Liver (tissue), 9 donors: Measurements from ENCODE around the gene CAMK2B. TPM values are rescaled to one million over a fixed set of nuclear protein-coding genes. Genes with fewer than 3 reads are reported as not detected.

Source experiments
- DNase-seq: peaks from one replicate; pipeline ENCODE4 v3.0.0-alpha.2; 2017; ENCODE audit warnings: low spot score
- H3K27ac ChIP-seq, 2 donors: one replicate each; pipeline ENCODE4 v1.7.0; 2013; ENCODE audit warnings: inconsistent platforms in 2 of 2, low read length in 2 of 2, control low read depth in 1 of 2, low read depth in 1 of 2, mild to moderate bottlenecking in 1 of 2
- H3K27me3 ChIP-seq, 4 donors: one replicate each; pipeline versions ENCODE4 v1.6.1 to v1.7.0; 2013; ENCODE audit warnings: low read length in 3 of 4, inconsistent platforms in 1 of 4, mild to moderate bottlenecking in 1 of 4, moderate library complexity in 1 of 4; ENCODE audit not compliant: control insufficient read depth in 4 of 4, insufficient read depth in 4 of 4
- H3K36me3 ChIP-seq, 4 donors: one replicate each; pipeline versions ENCODE4 v1.6.1 to v1.7.0; 2013; ENCODE audit warnings: low read length in 3 of 4, mild to moderate bottlenecking in 3 of 4, low read depth in 1 of 4, moderate library complexity in 1 of 4; ENCODE audit not compliant: control insufficient read depth in 4 of 4, insufficient read depth in 3 of 4
- H3K4me1 ChIP-seq, 4 donors: one replicate each; pipeline versions ENCODE4 v1.6.1 to v1.7.0; 2013; ENCODE audit warnings: low read length in 3 of 4, mild to moderate bottlenecking in 3 of 4, moderate library complexity in 1 of 4; ENCODE audit not compliant: control insufficient read depth in 4 of 4, insufficient read depth in 4 of 4
- H3K4me3 ChIP-seq, 3 donors: one replicate each; pipeline versions ENCODE4 v1.6.1 to v1.7.0; 2013; ENCODE audit warnings: low read length in 3 of 3, control low read depth in 1 of 3, low read depth in 1 of 3, mild to moderate bottlenecking in 1 of 3
- H3K9ac ChIP-seq, 2 donors: one replicate each; pipeline ENCODE4 v1.7.0; 2013; ENCODE audit warnings: low read length in 2 of 2, mild to moderate bottlenecking in 2 of 2, moderate library complexity in 2 of 2, control low read depth in 1 of 2, low read depth in 1 of 2
- H3K9me3 ChIP-seq, 4 donors: one replicate each; pipeline versions ENCODE4 v1.6.1 to v1.7.0; 2013; ENCODE audit warnings: low read length in 3 of 4; ENCODE audit not compliant: control insufficient read depth in 4 of 4
- ATF3 ChIP-seq: IDR thresholded peaks from 2 replicates; pipeline ENCODE4 v1.6.1; 2016; ENCODE audit warnings: antibody characterized with exemption
- CTCF ChIP-seq: fragments of 150-350 bp; IDR thresholded peaks from 2 replicates; pipeline ENCODE4 v1.5.1; 2017; ENCODE audit warnings: improper control_type of control experiment, low read depth, low read length; ENCODE audit not compliant: missing input control
- EGR1 ChIP-seq, 2 donors: IDR thresholded peaks; 2 replicates each; pipeline ENCODE4 v1.6.1; 2016 to 2018; ENCODE audit warnings: antibody characterized with exemption in 2 of 2, low read depth in 2 of 2
- GABPA ChIP-seq, 2 donors: IDR thresholded peaks in 1 of 2; conservative IDR thresholded peaks in 1 of 2; 2 replicates each; pipeline ENCODE4 v1.6.1; 2016; ENCODE audit warnings: antibody characterized with exemption in 2 of 2, mild to moderate bottlenecking in 1 of 2, moderate library complexity in 1 of 2
- HNF4A ChIP-seq, 2 donors: conservative IDR thresholded peaks; 2 replicates each; pipeline ENCODE4 v1.6.1; 2016; ENCODE audit warnings: antibody characterized with exemption in 2 of 2, mild to moderate bottlenecking in 2 of 2
- JUND ChIP-seq, 2 donors: IDR thresholded peaks; 2 replicates each; pipeline ENCODE4 v1.6.1; 2016; ENCODE audit warnings: antibody characterized with exemption in 2 of 2
- MAX ChIP-seq: IDR thresholded peaks from 2 replicates; pipeline ENCODE4 v1.6.1; 2016; ENCODE audit warnings: antibody characterized with exemption
- NR2F2 ChIP-seq: IDR thresholded peaks from 2 replicates; pipeline ENCODE4 v1.6.1; 2016; ENCODE audit warnings: antibody characterized with exemption
- RAD21 ChIP-seq, 2 donors: IDR thresholded peaks; 2 replicates each; pipeline ENCODE4 v1.6.1; 2016; ENCODE audit warnings: antibody characterized with exemption in 2 of 2, mild to moderate bottlenecking in 2 of 2
- RXRA ChIP-seq, 2 donors: IDR thresholded peaks; 2 replicates each; pipeline ENCODE4 v1.6.1; 2017 to 2018; ENCODE audit warnings: antibody characterized with exemption in 2 of 2, mild to moderate bottlenecking in 1 of 2
- SP1 ChIP-seq: IDR thresholded peaks from 2 replicates; pipeline ENCODE4 v1.6.1; 2018; ENCODE audit warnings: antibody characterized with exemption, mild to moderate bottlenecking
- TAF1 ChIP-seq: conservative IDR thresholded peaks from 2 replicates; pipeline ENCODE4 v1.6.1; 2016; ENCODE audit warnings: antibody characterized with exemption, mild to moderate bottlenecking
- YY1 ChIP-seq: IDR thresholded peaks from 2 replicates; pipeline ENCODE4 v1.6.1; 2016; ENCODE audit warnings: antibody characterized with exemption, mild to moderate bottlenecking
- ZBTB33 ChIP-seq: IDR thresholded peaks from 2 replicates; pipeline ENCODE4 v1.6.1; 2016; ENCODE audit warnings: antibody characterized with exemption
- WGBS: extraction: QIAGEN DNeasy Blood & Tissue Kit; methylation state at CpG from one replicate; pipeline ENCODE4 v1.1.7; 2013; 5-methylcytosine and 5-hydroxymethylcytosine counted together
- polyA plus RNA-seq, 2 donors: library from polyadenylated mRNA; stranded (reverse) in 1 of 2; unstranded in 1 of 2; fragments of 200-250 nt in 1 of 2; fragments of >200 nt in 1 of 2; fragmentation: Nextera tagmentation in 1 of 2; extraction: Ambion mirVana in 1 of 2; gene quantifications; one replicate each; pipeline versions ENCODE4 v1.2.1 to v1.2.3, GENCODE V29; 2013 to 2015
- total RNA-seq, 2 donors: library from RNA; depleted of rRNA; stranded (reverse); fragments of >200 nt; gene quantifications; one replicate each; pipeline ENCODE4 v1.2.3, GENCODE V29; 2014
- donor health status: healthy.
- donor health status: healthy.
- donor health status: healthy.
- donor health status: healthy.
- donor health status: healthy.

Gene CAMK2B
- total and polyA plus RNA-seq, 4 donors, result 2.1 to 3.3 (median 2.2) TPM; not detected in 1

- Histone ChIP-seq H3K27ac (no peak overlapping the region), H3K36me3 (no peaks in the 10 kb centered on the region), H3K9me3 (no peaks in the 10 kb centered on the region), H3K9ac (no peak overlapping the region), H3K27me3 (no peaks in the 10 kb centered on the region), H3K4me3 (no peak overlapping the region), H3K4me1 (peaks cover 0 to 4% (median 0%) of the 10 kb centered on the region in 4 donors)
- DNase-seq, result peak; percentile 47
- WGBS, result 57% methylated on average over 8 of the region's 8 CpGs
- TF ChIP-seq SP1, result no peak
- TF ChIP-seq CTCF, result peak; percentile 16
- TF ChIP-seq RAD21 (IDR thresholded peaks at IDR 0.05), result peak in 1 of 2 donors; percentile 56
- TF ChIP-seq GABPA (IDR thresholded peaks at IDR 0.05 in 1 of 2, conservative IDR thresholded peaks at IDR 0.05 in 1 of 2), result no peak
- TF ChIP-seq ZBTB33, result no peak
These were observed 81.1 kb downstream of the CAMK2B start for GRCh38 chr7:44244282-44244681.

- DNase-seq, result no peak
- Histone ChIP-seq H3K9ac (no peak overlapping the region), H3K9me3 (no peaks in the 10 kb centered on the region), H3K27me3 (no peaks in the 10 kb centered on the region), H3K36me3 (no peaks in the 10 kb centered on the region), H3K27ac (no peak overlapping the region), H3K4me3 (no peak overlapping the region), H3K4me1 (peaks cover 0 to 4% (median 0%) of the 10 kb centered on the region in 4 donors)
- TF ChIP-seq EGR1 (IDR thresholded peaks at IDR 0.05; ENCODE audit: low read depth in 2 of 2) (no peak), HNF4A (conservative IDR thresholded peaks at IDR 0.05) (no peak), CTCF (no peak), YY1 (no peak), GABPA (IDR thresholded peaks at IDR 0.05 in 1 of 2, conservative IDR thresholded peaks at IDR 0.05 in 1 of 2) (no peak), MAX (no peak), TAF1 (no peak), RXRA (IDR thresholded peaks at IDR 0.05) (no peak), ZBTB33 (no peak), RAD21 (IDR thresholded peaks at IDR 0.05) (no peak), NR2F2 (no peak), JUND (IDR thresholded peaks at IDR 0.05) (no peak), ATF3 (no peak)
- 92% methylated on average over 10 of the region's 10 CpGs for WGBS
These were observed 83.3 kb downstream of the CAMK2B start for GRCh38 chr7:44242091-44242490.
